ENCODE data around the gene ARMC9. TPM values are rescaled to one million over a fixed set of nuclear protein-coding genes. Genes with fewer than 3 reads are reported as not detected.

ARMC9 gene
- total RNA-seq, 1 experiment from 2014 or later, result 14.9 TPM

DNA sequence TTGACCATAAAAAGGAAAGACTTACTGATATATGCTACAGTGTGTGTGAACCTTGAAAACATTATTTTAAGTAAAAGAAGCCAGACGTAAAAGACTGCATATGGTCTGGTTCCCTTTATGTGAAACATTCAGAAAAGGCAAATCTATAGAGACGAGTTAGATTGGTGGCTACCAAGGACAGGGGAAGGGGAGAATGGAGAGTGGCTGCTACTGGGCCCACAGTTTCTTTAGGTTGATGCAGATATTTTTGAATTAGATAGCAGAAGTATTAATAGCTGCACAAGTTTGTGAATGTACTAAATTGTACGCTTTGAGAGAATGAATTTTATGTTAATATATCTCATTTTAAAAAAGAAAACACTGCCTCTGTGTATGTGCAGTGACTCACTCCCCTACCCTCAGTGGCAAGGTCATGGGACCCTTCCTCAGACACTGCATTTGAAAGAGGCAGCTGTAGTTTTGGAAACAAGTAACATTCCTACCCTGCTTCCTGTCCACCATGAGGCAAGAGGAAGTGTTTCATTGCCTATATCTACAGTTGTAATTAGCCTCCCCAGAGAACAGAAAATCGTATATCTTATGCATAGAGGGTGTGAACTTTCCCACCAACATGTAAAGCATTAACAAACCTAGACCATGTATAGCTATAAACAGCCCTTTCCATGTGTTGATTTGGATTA, 29.8 kb upstream of the ARMC9 start:
- ChIA-PET POLR2A (ENCODE audit: low non-redundant PET) (interaction anchor here (0.7 kb wide), 1 partner anchor 16 kb away, joined by 3 read pairs; no protein-coding TSS in a partner anchor), CTCF (interaction anchor here (0.6 kb wide), 1 partner anchor 237 kb away, joined by 3 read pairs; no protein-coding TSS in a partner anchor)
- TF ChIP-seq, protein P1, sequence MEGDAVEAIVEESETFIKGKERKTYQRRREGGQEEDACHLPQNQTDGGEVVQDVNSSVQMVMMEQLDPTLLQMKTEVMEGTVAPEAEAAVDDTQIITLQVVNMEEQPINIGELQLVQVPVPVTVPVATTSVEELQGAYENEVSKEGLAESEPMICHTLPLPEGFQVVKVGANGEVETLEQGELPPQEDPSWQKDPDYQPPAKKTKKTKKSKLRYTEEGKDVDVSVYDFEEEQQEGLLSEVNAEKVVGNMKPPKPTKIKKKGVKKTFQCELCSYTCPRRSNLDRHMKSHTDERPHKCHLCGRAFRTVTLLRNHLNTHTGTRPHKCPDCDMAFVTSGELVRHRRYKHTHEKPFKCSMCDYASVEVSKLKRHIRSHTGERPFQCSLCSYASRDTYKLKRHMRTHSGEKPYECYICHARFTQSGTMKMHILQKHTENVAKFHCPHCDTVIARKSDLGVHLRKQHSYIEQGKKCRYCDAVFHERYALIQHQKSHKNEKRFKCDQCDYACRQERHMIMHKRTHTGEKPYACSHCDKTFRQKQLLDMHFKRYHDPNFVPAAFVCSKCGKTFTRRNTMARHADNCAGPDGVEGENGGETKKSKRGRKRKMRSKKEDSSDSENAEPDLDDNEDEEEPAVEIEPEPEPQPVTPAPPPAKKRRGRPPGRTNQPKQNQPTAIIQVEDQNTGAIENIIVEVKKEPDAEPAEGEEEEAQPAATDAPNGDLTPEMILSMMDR (conservative IDR thresholded peaks at IDR 0.05; ENCODE audit: low read depth, low read length), result no peak
- TF ChIP-seq EZH2 (IDR thresholded peaks at IDR 0.05; ENCODE audit: borderline replicate concordance, low read depth, low read length, poor library complexity, severe bottlenecking), result no peak
- H3K36me3 ChIP-seq (ENCODE audit: insufficient read depth, low read length, poor library complexity, severe bottlenecking), result peaks cover 68% of the 10 kb centered on the region
- peak overlapping the region; percentile 55 for H3K27ac ChIP-seq (ENCODE audit: low read depth, low read length, poor library complexity, severe bottlenecking)
- no peaks in the 10 kb centered on the region for H3K9me3 ChIP-seq (ENCODE audit: low read depth, low read length, poor library complexity, severe bottlenecking)
- no peak overlapping the region for H3K4me3 ChIP-seq (ENCODE audit: low read depth, low read length, poor library complexity, severe bottlenecking)
- no TSS peak for BruUV-seq (replicated peaks)
- intact Hi-C loops (cut with micrococcal nuclease; ENCODE audit: unreplicated experiment), result no loop called here
- peaks cover 14% of the 10 kb centered on the region for H3K4me1 ChIP-seq (ENCODE audit: insufficient read depth, low read length, poor library complexity, severe bottlenecking)
- H3K27me3 ChIP-seq (replicated peaks; ENCODE audit: insufficient read depth, low read depth, low read length, poor library complexity), result no peaks in the 10 kb centered on the region
- DNase-seq (ENCODE audit: low spot score), result peak; percentile 53

DNA sequence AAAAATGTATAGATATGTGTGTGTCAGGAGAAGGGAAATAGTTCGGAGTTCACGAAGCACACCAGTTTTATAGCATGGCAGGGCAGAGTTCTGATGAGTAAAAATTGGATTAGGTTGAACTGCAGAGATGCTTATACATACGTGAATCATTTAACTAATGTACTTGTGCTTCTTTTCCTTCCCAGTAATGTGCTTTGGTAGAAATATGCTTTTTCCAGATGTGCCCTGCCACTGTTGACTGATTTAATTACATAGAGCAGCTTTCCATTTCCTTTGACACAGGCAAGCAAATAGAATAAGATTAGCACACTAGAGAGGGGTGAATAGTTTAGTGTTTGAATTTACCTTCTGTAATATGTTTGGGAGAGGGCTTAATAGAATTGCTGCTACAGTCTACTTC, 28.9 kb upstream of the ARMC9 start:
- H3K27me3 ChIP-seq (replicated peaks; ENCODE audit: insufficient read depth, low read depth, low read length, poor library complexity), result no peaks in the 10 kb centered on the region
- TF ChIP-seq, protein P1 (conservative IDR thresholded peaks at IDR 0.05; ENCODE audit: low read depth, low read length), result no peak
- no peak for TF ChIP-seq EZH2 (IDR thresholded peaks at IDR 0.05; ENCODE audit: borderline replicate concordance, low read depth, low read length, poor library complexity, severe bottlenecking)
- peaks cover 60% of the 10 kb centered on the region for H3K36me3 ChIP-seq (ENCODE audit: insufficient read depth, low read length, poor library complexity, severe bottlenecking)
- ChIA-PET POLR2A (ENCODE audit: low non-redundant PET) (no interaction called here), CTCF (interaction anchor here (0.6 kb wide), 1 partner anchor 236 kb away, joined by 3 read pairs; no protein-coding TSS in a partner anchor)
- peak overlapping the region; percentile 55 for H3K27ac ChIP-seq (ENCODE audit: low read depth, low read length, poor library complexity, severe bottlenecking)
- H3K9me3 ChIP-seq (ENCODE audit: low read depth, low read length, poor library complexity, severe bottlenecking), result no peaks in the 10 kb centered on the region
- H3K4me3 ChIP-seq (ENCODE audit: low read depth, low read length, poor library complexity, severe bottlenecking), result no peak overlapping the region
- H3K4me1 ChIP-seq (ENCODE audit: insufficient read depth, low read length, poor library complexity, severe bottlenecking), result peaks cover 21% of the 10 kb centered on the region
- DNase-seq (ENCODE audit: low spot score), result peak; percentile 27
- intact Hi-C loops (cut with micrococcal nuclease; ENCODE audit: unreplicated experiment), result no loop called here
- BruUV-seq (replicated peaks), result no TSS peak

DNA sequence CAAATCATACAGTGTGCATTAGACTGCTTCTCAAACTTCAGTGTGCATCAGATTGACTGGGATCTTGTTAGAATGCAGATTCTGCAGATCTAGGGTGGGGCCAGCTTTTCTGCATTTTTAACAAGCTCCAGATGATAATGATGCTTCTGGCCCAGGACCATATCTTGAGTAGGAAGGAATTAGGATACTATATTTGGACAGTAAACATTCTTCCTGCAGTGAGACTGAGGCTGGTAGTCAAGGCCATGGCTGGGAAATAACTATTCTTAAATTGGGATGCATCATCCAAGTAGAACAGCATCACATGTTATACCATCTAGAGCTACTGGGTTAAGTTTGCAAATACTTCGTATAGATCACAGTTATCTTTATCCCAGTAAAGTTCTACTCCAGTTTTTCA, 28.4 kb upstream of the ARMC9 start:
- intact Hi-C loops (cut with micrococcal nuclease; ENCODE audit: unreplicated experiment), result no loop called here
- Histone ChIP-seq H3K27me3 (replicated peaks; ENCODE audit: insufficient read depth, low read depth, low read length, poor library complexity) (no peaks in the 10 kb centered on the region), H3K36me3 (ENCODE audit: insufficient read depth, low read length, poor library complexity, severe bottlenecking) (peaks cover 61% of the 10 kb centered on the region), H3K4me3 (ENCODE audit: low read depth, low read length, poor library complexity, severe bottlenecking) (no peak overlapping the region), H3K27ac (ENCODE audit: low read depth, low read length, poor library complexity, severe bottlenecking) (no peak overlapping the region), H3K9me3 (ENCODE audit: low read depth, low read length, poor library complexity, severe bottlenecking) (no peaks in the 10 kb centered on the region), H3K4me1 (ENCODE audit: insufficient read depth, low read length, poor library complexity, severe bottlenecking) (peaks cover 21% of the 10 kb centered on the region)
- no TSS peak for BruUV-seq (replicated peaks)
- no peak for DNase-seq (ENCODE audit: low spot score)
- TF ChIP-seq, protein P1 (conservative IDR thresholded peaks at IDR 0.05; ENCODE audit: low read depth, low read length), result no peak
- no peak for TF ChIP-seq EZH2 (IDR thresholded peaks at IDR 0.05; ENCODE audit: borderline replicate concordance, low read depth, low read length, poor library complexity, severe bottlenecking)
- ChIA-PET POLR2A (ENCODE audit: low non-redundant PET) (no interaction called here), CTCF (no interaction called here)
